ENCODE data around the gene FBLN2. TPM values are rescaled to one million over a fixed set of nuclear protein-coding genes. Genes with fewer than 3 reads are reported as not detected.

The FBLN2 gene
- total and polyA plus RNA-seq, 10 of the 15 experiments (the other 5 are each of a cell fraction or from before 2014, with no cell fraction given) = 0.03 to 0.41 (median 0.12) TPM; not detected in 2

DNA sequence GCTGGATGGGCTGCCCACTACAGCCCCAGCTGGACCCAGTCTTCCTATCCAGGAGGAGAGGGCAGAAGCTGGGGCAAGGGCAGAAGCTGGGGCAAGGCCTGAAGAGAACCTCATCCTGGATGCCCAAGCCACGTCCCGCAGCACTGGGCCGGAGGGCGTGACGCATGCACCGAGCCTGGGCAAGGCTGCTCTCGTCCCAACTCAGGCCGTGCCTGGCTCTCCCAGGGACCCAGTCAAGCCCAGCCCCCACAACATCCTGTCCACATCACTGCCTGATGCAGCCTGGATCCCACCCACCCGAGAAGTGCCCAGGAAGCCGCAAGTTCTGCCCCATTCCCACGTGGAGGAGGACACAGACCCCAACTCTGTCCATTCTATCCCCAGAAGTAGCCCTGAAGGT is 22.3 kb downstream of the FBLN2 start (continued):
- TF ChIP-seq, protein P1, sequence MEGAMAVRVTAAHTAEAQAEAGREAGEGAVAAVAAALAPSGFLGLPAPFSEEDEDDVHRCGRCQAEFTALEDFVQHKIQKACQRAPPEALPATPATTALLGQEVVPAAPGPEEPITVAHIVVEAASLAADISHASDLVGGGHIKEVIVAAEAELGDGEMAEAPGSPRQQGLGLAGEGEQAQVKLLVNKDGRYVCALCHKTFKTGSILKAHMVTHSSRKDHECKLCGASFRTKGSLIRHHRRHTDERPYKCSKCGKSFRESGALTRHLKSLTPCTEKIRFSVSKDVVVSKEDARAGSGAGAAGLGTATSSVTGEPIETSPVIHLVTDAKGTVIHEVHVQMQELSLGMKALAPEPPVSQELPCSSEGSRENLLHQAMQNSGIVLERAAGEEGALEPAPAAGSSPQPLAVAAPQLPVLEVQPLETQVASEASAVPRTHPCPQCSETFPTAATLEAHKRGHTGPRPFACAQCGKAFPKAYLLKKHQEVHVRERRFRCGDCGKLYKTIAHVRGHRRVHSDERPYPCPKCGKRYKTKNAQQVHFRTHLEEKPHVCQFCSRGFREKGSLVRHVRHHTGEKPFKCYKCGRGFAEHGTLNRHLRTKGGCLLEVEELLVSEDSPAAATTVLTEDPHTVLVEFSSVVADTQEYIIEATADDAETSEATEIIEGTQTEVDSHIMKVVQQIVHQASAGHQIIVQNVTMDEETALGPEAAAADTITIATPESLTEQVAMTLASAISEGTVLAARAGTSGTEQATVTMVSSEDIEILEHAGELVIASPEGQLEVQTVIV (IDR thresholded peaks at IDR 0.05; ENCODE audit: borderline replicate concordance, partially characterized antibody) = no peak
- no peak for TF ChIP-seq MXI1 (IDR thresholded peaks at IDR 0.05; ENCODE audit: low read depth, low read length)

DNA sequence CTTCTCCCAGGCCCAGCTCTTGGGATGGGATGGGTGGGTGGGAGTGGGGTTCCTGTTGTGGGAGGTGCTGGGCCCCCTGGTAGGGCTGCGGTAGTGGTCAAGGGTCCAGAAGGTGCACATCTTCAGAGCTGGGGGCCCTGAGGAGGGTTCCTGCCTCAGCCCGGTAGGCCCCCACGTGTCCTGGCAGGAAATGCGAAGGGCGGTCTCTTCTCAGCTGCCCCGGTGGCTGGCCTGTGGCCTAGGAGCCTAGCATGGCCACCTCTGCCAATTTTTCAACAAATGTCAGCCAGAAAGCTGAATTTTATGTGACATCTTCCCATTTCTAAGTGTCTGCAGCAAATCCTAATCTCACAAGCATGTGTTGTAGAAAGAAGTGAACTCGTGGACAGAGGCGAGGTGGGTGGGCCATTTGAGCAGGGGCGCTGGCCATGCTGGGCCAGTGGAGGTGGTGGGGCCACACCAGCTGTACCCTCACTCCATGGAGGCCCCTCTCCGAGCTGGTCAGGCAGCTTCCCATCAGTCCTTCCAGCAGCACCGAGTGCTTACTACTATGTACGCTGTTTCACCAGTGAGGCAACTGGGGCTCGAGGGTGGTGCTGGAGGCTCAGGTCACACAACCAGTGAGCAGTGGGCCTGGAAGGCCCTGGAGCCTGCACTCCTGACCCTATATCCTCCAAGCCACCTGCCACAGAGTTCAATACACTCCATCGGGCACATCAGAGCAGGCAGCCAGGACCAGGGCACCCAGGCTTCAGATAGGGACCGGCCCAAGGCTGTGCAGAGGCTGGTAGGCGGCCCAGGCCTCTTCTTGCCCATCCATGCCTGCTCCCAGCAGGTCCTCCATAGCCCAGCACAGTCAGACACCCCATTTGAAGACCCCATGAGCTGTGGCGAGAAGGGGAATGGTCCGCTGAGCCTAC is 23.2 kb downstream of the FBLN2 start:
- BruUV-seq (replicated peaks) = no TSS peak
- SMC1A ChIA-PET (ENCODE audit: uncharacterized antibody, unreplicated experiment) = no interaction called here
- DNase-seq (ENCODE audit: low read depth, low spot score) = no peak
- WGBS (ENCODE audit: insufficient coverage, insufficient replicate concordance, low lambda C conversion rate, missing lambda C conversion rate) = 55% methylated on average over 18 of the region's 18 CpGs
- Histone ChIP-seq H3K27ac (ENCODE audit: control insufficient read depth, insufficient read depth) (no peak overlapping the region), H3K4me3 (no peak overlapping the region), H2AFZ (ENCODE audit: control insufficient read depth, low read depth, low read length) (no peak overlapping the region), H4K20me1 (ENCODE audit: control insufficient read depth, insufficient read depth) (no peaks in the 10 kb centered on the region), H3K4me2 (ENCODE audit: control insufficient read depth, insufficient read depth) (no peak overlapping the region), H3K36me3 (ENCODE audit: control insufficient read depth in 2 of 2, insufficient read depth in 2 of 2, low read length in 1 of 2) (no peaks in the 10 kb centered on the region), H3K27me3 (replicated peaks in 1 of 2; ENCODE audit: control insufficient read depth in 2 of 2, insufficient read depth in 2 of 2, low read length in 1 of 2) (no peaks in the 10 kb centered on the region; a peak in 1 of 4 replicates), H3K9ac (ENCODE audit: control insufficient read depth, insufficient read depth, low read length) (no peak overlapping the region), H3K79me2 (ENCODE audit: control insufficient read depth, insufficient read depth, low read length) (no peaks in the 10 kb centered on the region), H3K4me1 (ENCODE audit: control insufficient read depth, insufficient read depth, low read length) (no peaks in the 10 kb centered on the region), H3K9me3 (replicated peaks; ENCODE audit: control insufficient read depth, insufficient read depth, low read length) (no peaks in the 10 kb centered on the region)
- ATAC-seq = no peak
- intact Hi-C loops (cut with micrococcal nuclease; ENCODE audit: unreplicated experiment) (no loop called here), in situ Hi-C loops (cut with MboI) (no loop called here)
- POLR2A ChIA-PET = no interaction called here
- no peak for TF ChIP-seq CHD4 (IDR thresholded peaks at IDR 0.05)
- TF ChIP-seq RUNX3 (IDR thresholded peaks at IDR 0.05; ENCODE audit: low read length) = no peak
- no peak for FAIRE-seq
- CTCF ChIA-PET = no interaction called here
- RAD21 ChIA-PET (ENCODE audit: unreplicated experiment) = interaction anchor here (1.6 kb wide), 1 partner anchor 76 kb away, joined by 3 read pairs; no protein-coding TSS in a partner anchor

Measured in GM12878 (cell line).